ENCODE results near the gene ECPAS.

ECPAS gene, protein sequence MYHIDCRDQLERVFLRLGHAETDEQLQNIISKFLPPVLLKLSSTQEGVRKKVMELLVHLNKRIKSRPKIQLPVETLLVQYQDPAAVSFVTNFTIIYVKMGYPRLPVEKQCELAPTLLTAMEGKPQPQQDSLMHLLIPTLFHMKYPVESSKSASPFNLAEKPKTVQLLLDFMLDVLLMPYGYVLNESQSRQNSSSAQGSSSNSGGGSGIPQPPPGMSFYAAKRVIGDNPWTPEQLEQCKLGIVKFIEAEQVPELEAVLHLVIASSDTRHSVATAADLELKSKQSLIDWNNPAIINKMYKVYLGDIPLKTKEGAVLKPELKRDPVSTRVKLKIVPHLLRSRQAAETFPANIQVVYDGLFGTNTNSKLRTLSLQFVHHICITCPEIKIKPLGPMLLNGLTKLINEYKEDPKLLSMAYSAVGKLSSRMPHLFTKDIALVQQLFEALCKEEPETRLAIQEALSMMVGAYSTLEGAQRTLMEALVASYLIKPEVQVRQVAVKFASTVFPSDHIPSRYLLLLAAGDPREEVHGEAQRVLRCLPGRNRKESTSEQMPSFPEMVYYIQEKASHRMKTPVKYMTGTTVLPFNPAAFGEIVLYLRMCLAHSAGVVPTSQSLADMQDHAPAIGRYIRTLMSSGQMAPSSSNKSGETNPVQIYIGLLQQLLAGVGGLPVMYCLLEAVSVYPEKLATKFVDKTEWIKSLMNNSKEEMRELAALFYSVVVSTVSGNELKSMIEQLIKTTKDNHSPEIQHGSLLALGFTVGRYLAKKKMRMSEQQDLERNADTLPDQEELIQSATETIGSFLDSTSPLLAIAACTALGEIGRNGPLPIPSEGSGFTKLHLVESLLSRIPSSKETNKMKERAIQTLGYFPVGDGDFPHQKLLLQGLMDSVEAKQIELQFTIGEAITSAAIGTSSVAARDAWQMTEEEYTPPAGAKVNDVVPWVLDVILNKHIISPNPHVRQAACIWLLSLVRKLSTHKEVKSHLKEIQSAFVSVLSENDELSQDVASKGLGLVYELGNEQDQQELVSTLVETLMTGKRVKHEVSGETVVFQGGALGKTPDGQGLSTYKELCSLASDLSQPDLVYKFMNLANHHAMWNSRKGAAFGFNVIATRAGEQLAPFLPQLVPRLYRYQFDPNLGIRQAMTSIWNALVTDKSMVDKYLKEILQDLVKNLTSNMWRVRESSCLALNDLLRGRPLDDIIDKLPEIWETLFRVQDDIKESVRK (N-terminal part only)

DNA sequence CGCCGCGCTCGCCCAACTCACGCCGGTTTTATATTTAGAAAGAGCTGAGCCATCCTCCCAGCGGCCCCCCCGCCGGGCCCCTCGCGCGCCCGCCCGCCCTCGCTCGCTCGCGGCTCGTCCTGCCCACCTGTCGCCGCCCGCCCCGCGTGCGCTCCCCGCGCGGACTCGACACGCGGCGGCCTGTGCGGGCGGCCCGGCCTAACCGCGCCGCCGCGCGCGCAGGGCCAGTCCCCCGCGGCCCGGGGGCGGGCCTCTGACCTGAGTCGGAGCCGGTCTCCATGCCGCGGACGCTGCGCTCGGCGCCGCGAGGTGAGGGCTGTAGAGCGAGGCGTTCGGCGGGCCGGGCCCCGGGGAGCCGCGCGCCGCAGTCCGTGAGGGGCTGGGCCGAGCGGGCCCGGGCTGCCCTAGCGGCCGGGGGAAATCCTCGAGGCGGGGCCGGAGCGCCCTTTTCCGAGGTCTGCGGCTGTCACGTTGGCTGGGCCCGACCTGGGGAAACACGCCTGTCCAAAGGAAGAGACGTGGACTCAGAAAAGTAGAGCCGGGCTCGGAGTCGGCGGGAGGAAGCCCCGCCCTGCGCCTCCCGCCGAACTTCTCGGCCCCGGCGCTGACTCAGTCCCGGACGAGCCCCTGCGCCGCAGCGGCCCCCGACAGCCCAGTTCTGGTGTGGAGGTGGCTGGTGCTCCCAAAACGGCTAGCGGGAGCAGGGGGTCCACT lies at the start of gene ECPAS:
Gene ECPAS, minus strand, starts transcription at position 526 of the 714 bp plus-strand sequence. CDS start 11,465 bp downstream, outside the sequence.
- TF ChIP-seq GATA2 (IDR thresholded peaks at IDR 0.05; ENCODE audit: low read depth, low read length) (no peak), GATA3 (IDR thresholded peaks at IDR 0.05; ENCODE audit: low read depth, low read length) (no peak)

- TF ChIP-seq GATA3 (IDR thresholded peaks at IDR 0.05; ENCODE audit: low read depth, low read length) (no peak), GATA2 (IDR thresholded peaks at IDR 0.05; ENCODE audit: low read depth, low read length) (no peak)
Measured at GRCh38 chr9:111533099-111533790, 49.1 kb upstream of the ECPAS start.

GRCh38 chr9:111531716-111532115 lies 47.5 kb upstream of the ECPAS start:
- TF ChIP-seq GATA3 (IDR thresholded peaks at IDR 0.05; ENCODE audit: low read depth, low read length) (no peak), GATA2 (IDR thresholded peaks at IDR 0.05; ENCODE audit: low read depth, low read length) (no peak)

- TF ChIP-seq GATA2 (IDR thresholded peaks at IDR 0.05; ENCODE audit: low read depth, low read length) = no peak
- TF ChIP-seq GATA3 (IDR thresholded peaks at IDR 0.05; ENCODE audit: low read depth, low read length) = no peak
Measured at GRCh38 chr9:111529787-111530186, 45.6 kb upstream of the ECPAS start.

DNA sequence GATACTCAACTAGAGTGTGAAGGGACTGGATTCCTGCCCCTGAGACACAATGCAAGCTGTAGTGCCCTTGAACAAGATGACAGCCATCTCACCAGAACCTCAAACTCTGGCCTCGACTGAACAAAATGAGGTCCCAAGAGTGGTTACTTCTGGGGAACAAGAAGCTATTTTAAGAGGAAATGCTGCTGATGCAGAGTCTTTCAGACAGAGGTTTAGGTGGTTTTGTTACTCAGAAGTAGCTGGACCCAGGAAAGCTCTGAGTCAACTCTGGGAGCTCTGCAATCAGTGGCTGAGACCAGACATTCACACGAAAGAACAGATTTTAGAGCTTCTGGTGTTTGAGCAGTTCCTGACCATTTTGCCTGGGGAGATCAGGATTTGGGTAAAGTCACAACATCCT lies 43.2 kb upstream of the ECPAS start:
- TF ChIP-seq GATA3 (IDR thresholded peaks at IDR 0.05; ENCODE audit: low read depth, low read length) (no peak), GATA2 (IDR thresholded peaks at IDR 0.05; ENCODE audit: low read depth, low read length) (no peak)

DNA sequence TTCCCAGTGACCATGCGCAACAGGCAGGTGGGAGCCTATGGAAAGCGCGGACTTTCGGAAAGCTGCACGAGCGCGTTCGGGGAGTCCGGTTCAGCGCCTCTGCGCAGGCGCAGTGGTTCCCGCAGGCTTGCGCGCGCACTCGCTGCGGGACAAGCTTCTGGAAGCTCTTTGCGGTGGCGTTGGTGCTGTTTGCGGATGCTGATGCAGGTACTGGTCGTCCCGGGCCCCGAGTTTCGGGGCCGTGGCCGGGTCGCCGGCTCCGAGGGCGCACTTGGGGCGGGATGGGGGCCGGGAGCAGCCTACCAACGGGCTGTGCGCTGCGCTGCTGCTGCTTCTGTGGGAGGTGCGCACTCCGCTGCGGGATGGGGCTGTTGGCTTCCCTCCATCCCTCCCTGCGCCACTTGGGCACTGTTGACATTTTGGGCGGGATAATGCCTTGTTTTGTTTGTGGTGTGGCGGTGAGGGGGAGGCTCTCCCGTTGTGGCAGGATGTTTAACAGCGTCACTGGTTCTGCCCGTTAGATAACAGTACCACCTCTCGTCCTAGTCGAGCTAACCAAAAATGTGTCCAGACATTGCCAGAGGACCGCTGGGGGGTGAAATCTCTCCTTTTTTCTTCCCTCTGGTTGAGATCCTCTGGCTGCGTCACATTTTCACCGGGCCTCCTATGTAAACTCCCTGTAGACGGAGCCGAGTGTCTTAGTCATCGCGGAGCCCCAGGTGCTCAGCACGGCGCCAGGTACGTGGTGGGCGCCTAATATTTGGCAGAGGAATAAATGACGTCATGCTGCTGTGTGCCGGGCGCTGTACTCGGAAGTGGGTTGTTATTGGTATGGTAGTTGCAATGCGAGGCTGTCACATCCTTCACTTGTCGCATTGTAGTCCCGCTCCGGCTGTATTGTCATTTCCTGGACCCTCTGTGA lies 41.1 kb upstream of the ECPAS start, which contains the start of gene ZNF483:
Gene ZNF483, plus strand, starts transcription at position 124 of the 922 bp plus-strand sequence. CDS start 2,217 bp downstream, outside the sequence.
- TF ChIP-seq GATA3 (IDR thresholded peaks at IDR 0.05; ENCODE audit: low read depth, low read length) (no peak), GATA2 (IDR thresholded peaks at IDR 0.05; ENCODE audit: low read depth, low read length) (no peak)

DNA sequence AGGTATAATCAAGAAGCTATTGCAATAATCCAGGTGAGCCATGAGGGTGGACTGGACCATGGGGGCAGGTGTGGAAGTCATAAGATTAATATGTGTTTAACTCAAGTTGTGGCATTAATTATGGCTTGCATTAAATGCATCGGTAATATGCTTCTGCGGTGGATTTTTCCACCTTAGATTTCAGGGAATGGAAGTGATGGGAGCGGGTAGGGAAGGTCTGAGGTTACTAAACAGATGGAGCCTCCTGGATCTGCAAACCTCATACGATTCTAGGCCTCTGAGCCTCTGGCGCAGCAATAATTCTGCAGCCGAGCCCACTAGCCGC lies 40.5 kb upstream of the ECPAS start:
- TF ChIP-seq GATA3 (IDR thresholded peaks at IDR 0.05; ENCODE audit: low read depth, low read length) (no peak), GATA2 (IDR thresholded peaks at IDR 0.05; ENCODE audit: low read depth, low read length) (no peak)

DNA sequence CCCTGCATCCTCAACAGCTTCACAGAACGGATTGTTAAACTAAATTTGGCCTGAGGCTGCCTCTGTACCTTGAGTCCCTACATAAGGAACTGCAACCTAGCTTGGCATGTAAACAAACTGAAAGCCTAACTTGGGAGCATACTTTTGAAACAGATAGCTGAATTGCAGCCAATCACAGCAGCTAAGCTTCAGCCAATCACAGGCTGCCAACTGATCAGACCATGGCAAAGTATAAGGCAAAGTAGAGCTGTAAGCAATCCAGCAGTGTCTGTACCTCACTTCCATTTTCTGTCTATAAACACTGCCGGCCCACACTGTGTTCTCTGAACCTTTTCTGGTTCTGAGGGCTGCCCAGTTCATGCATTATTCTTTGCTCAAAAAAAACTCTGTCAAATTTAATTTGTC lies 31.9 kb upstream of the ECPAS start:
- no peak for TF ChIP-seq GATA3 (IDR thresholded peaks at IDR 0.05; ENCODE audit: low read depth, low read length)
- no peak for TF ChIP-seq GATA2 (IDR thresholded peaks at IDR 0.05; ENCODE audit: low read depth, low read length)

DNA sequence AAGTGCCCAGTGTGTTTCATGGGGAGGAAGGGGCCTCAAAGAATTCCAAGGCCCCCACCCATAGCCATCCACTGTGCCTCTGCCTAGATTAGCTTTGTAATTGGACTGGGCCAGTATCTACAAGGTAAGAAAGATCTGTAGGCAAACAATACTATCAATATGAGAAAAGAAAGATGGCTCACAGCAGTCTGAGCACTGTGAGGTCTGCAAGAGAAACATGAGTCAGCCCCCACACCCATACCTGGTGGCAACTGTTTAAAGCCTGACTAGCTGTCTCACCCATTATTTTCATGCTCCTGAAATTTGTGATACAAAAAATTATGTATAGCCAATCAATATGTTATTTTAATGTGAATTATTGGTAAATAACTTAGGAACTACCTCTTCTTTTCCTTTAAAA lies 30.8 kb upstream of the ECPAS start:
- TF ChIP-seq GATA2 (IDR thresholded peaks at IDR 0.05; ENCODE audit: low read depth, low read length) (no peak), GATA3 (IDR thresholded peaks at IDR 0.05; ENCODE audit: low read depth, low read length) (no peak)

GRCh38 chr9:111502506-111502905 lies 18.3 kb upstream of the ECPAS start:
- TF ChIP-seq GATA3 (IDR thresholded peaks at IDR 0.05; ENCODE audit: low read depth, low read length) (no peak), GATA2 (IDR thresholded peaks at IDR 0.05; ENCODE audit: low read depth, low read length) (no peak)

- no peak for TF ChIP-seq GATA2 (IDR thresholded peaks at IDR 0.05; ENCODE audit: low read depth, low read length)
- no peak for TF ChIP-seq GATA3 (IDR thresholded peaks at IDR 0.05; ENCODE audit: low read depth, low read length)
Measured at GRCh38 chr9:111501648-111502047, 17.5 kb upstream of the ECPAS start.

- TF ChIP-seq GATA2 (IDR thresholded peaks at IDR 0.05; ENCODE audit: low read depth, low read length) (no peak), GATA3 (IDR thresholded peaks at IDR 0.05; ENCODE audit: low read depth, low read length) (no peak)
Measured at GRCh38 chr9:111501005-111501562, 16.9 kb upstream of the ECPAS start.

Data from SH-SY5Y (cell line).